Measurements from ENCODE around the gene BCKDHA. TPM values are rescaled to one million over a fixed set of nuclear protein-coding genes. Genes with fewer than 3 reads are reported as not detected.
"Not testable (repeated sequence)": the region's sequence is repeated elsewhere in the genome, so short reads cannot be mapped to it uniquely, and the experiment has no call there.

The BCKDHA gene
- polyA plus RNA-seq, 1 donor from 2014 or later, result 51.9 TPM

- no peak overlapping the region for H3K27ac ChIP-seq (ENCODE audit: low read length)
- TF ChIP-seq POLR2AphosphoS5 (IDR thresholded peaks at IDR 0.05) (no peak), TAF1 (IDR thresholded peaks at IDR 0.05; ENCODE audit: low read depth) (no peak), MXI1 (conservative IDR thresholded peaks at IDR 0.05; ENCODE audit: poor library complexity, severe bottlenecking) (no peak), SMC3 (conservative IDR thresholded peaks at IDR 0.05; ENCODE audit: poor library complexity) (no peak), CTCF (IDR thresholded peaks at IDR 0.05; ENCODE audit: poor library complexity, severe bottlenecking) (no peak), RAD21 (conservative IDR thresholded peaks at IDR 0.05) (no peak), EZH2 (IDR thresholded peaks at IDR 0.05; ENCODE audit: borderline replicate concordance, insufficient read depth, low read length, poor library complexity, severe bottlenecking) (no peak), EP300 (conservative IDR thresholded peaks at IDR 0.05; ENCODE audit: poor library complexity, severe bottlenecking) (no peak), REST (IDR thresholded peaks at IDR 0.05; ENCODE audit: borderline replicate concordance) (no peak)
- H4K20me1 ChIP-seq (ENCODE audit: insufficient read depth), result no peaks in the 10 kb centered on the region
- H2AFZ ChIP-seq (ENCODE audit: low read depth, low read length), result no peak overlapping the region
- H3K4me2 ChIP-seq (ENCODE audit: low read length), result no peak overlapping the region
- H3F3A ChIP-seq (ENCODE audit: insufficient read depth, low read length, poor library complexity, severe bottlenecking), result no peaks in the 10 kb centered on the region
- no peaks in the 10 kb centered on the region for H3K9me2 ChIP-seq (ENCODE audit: insufficient read depth, low read length)
- H3K4me3 ChIP-seq (ENCODE audit: low read length), result no peak overlapping the region
- no peaks in the 10 kb centered on the region for H3K36me3 ChIP-seq (ENCODE audit: insufficient read depth, low read length)
- H3K79me2 ChIP-seq (replicated peaks; ENCODE audit: insufficient read depth, low read length), result no peaks in the 10 kb centered on the region
- no peak overlapping the region for H3K9ac ChIP-seq (ENCODE audit: low read length)
- no peaks in the 10 kb centered on the region for H3K9me3 ChIP-seq (ENCODE audit: low read length)
- no peaks in the 10 kb centered on the region for H3K27me3 ChIP-seq (ENCODE audit: insufficient read depth, low read depth, low read length)
These were observed 59.6 kb downstream of the BCKDHA start for GRCh38 chr19:41457241-41457640.

- Histone ChIP-seq H3K36me3 (ENCODE audit: insufficient read depth, low read length) (no peaks in the 10 kb centered on the region), H3F3A (ENCODE audit: insufficient read depth, low read length, poor library complexity, severe bottlenecking) (no peaks in the 10 kb centered on the region), H3K4me3 (ENCODE audit: low read length) (no peak overlapping the region), H3K9ac (ENCODE audit: low read length) (no peak overlapping the region), H3K9me2 (ENCODE audit: insufficient read depth, low read length) (no peaks in the 10 kb centered on the region), H3K27me3 (ENCODE audit: insufficient read depth, low read depth, low read length) (peaks cover 3% of the 10 kb centered on the region), H4K20me1 (ENCODE audit: insufficient read depth) (no peaks in the 10 kb centered on the region), H3K9me3 (ENCODE audit: low read length) (no peaks in the 10 kb centered on the region), H3K4me2 (ENCODE audit: low read length) (no peak overlapping the region), H3K79me2 (replicated peaks; ENCODE audit: insufficient read depth, low read length) (no peaks in the 10 kb centered on the region), H2AFZ (ENCODE audit: low read depth, low read length) (no peak overlapping the region), H3K27ac (ENCODE audit: low read length) (no peak overlapping the region)
- TF ChIP-seq EP300 (conservative IDR thresholded peaks at IDR 0.05; ENCODE audit: poor library complexity, severe bottlenecking), result no peak
These were observed 64.9 kb downstream of the BCKDHA start for GRCh38 chr19:41462497-41462896.

- not testable (repeated sequence) for H4K20me1 ChIP-seq (ENCODE audit: insufficient read depth); H3K4me2 ChIP-seq (ENCODE audit: low read length); H3K36me3 ChIP-seq (ENCODE audit: insufficient read depth, low read length); H3K27me3 ChIP-seq (ENCODE audit: insufficient read depth, low read depth, low read length); H2AFZ ChIP-seq (ENCODE audit: low read depth, low read length); H3K4me3 ChIP-seq (ENCODE audit: low read length); H3K79me2 ChIP-seq (replicated peaks; ENCODE audit: insufficient read depth, low read length); H3K9ac ChIP-seq (ENCODE audit: low read length); H3K9me3 ChIP-seq (ENCODE audit: low read length); H3K9me2 ChIP-seq (ENCODE audit: insufficient read depth, low read length); H3F3A ChIP-seq (ENCODE audit: insufficient read depth, low read length, poor library complexity, severe bottlenecking); H3K27ac ChIP-seq (ENCODE audit: low read length)
These were observed 65.9 kb downstream of the BCKDHA start for GRCh38 chr19:41463257-41464256.

Measured in neural cell (in vitro differentiated cells).